Astrocyte (in vitro differentiated cells and primary cell): ENCODE measurements around the gene WDR64.

ENCODE experiments used
- CTCF ChIP-seq: IDR thresholded peaks from 2 replicates; pipeline ENCODE4 v1.5.1; 2011; ENCODE audit warnings: low read depth, mild to moderate bottlenecking, inconsistent platforms, low read length, moderate library complexity; ENCODE audit not compliant: insufficient read depth
- EZH2 ChIP-seq: IDR thresholded peaks from 2 replicates; pipeline ENCODE4 v1.6.1; 2012; ENCODE audit warnings: mild to moderate bottlenecking, low read length, inconsistent platforms; ENCODE audit not compliant: insufficient read depth

GRCh38 chr1:241817956-241818612 lies 166.0 kb downstream of the WDR64 start:
- no peak for TF ChIP-seq CTCF
- TF ChIP-seq EZH2: no peak
